ENCODE measurements around the gene PDIA2. TPM values are rescaled to one million over a fixed set of nuclear protein-coding genes. Genes with fewer than 3 reads are reported as not detected.

Gene PDIA2
- total RNA-seq, 2 experiments from 2014 or later, result not detected

DNA sequence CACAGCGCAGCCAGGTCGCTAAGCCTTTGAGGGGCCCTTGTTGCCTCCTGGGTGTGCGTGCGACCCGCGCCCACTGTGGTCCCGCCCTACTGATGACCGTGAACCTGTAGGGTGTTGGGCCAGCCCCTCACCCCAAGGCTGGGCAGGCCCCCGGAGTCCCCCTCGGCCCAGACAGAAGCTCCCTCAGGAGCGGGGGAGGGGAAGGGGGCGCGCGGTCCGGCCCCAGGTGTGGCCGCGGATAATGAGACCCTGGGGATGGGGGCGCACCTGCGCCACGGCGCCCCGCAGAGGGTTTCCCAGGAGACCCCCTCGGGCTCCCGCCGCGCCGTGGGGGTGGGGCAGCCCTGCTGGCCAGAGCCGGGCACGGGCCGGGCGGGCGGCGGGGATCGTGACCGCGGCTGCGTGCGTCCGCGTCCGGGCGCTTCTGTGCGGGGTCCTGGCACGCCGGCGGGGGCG lies 2.9 kb upstream of the PDIA2 start:
- Mint-ChIP-seq H3K27ac (no peak overlapping the region), H3K4me1 (peaks cover 6% of the 10 kb centered on the region), H3K9me3 (ENCODE audit: low read depth) (no peaks in the 10 kb centered on the region), H3K4me3 (no peak overlapping the region), H3K27me3 (peaks cover 31% of the 10 kb centered on the region), H3K36me3 (no peaks in the 10 kb centered on the region)
- DNase-seq (no peak), ATAC-seq (no peak)
- CTCF ChIA-PET, result no interaction called here

DNA sequence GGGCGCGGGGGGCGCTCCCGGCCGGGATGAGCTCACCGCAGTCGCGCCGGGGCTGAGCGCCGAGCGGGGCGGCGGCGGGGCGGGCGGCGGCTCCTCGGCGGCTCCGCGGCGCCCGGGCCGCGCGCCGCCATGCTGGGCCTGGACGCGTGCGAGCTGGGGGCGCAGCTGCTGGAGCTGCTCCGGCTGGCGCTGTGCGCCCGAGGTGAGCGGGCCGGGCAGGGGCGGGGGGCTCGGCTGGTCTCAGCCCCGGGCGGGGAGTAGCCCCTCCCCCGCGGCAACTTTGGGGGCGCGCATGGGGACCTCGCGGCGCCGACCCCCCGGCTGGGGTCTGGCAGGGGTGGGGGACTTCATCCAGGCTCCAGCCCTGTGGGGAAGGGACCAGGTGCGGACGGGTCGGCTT lies 2.4 kb upstream of the PDIA2 start, which contains the start of gene ARHGDIG:
TSS of gene ARHGDIG (plus strand) at position 40 of the 400 bp plus-strand sequence. CDS start at position 130, 90 bp downstream.
- no peak for DNase-seq
- Mint-ChIP-seq H3K27me3 (peaks cover 28% of the 10 kb centered on the region), H3K4me3 (no peak within 1 kb of the TSS), H3K36me3 (no peaks in the 10 kb centered on the region), H3K9me3 (ENCODE audit: low read depth) (no peaks in the 10 kb centered on the region), H3K27ac (no peak within 1 kb of the TSS), H3K4me1 (peaks cover 6% of the 10 kb centered on the region)
- CTCF ChIA-PET, result no interaction called here
- ATAC-seq, result no peak

DNA sequence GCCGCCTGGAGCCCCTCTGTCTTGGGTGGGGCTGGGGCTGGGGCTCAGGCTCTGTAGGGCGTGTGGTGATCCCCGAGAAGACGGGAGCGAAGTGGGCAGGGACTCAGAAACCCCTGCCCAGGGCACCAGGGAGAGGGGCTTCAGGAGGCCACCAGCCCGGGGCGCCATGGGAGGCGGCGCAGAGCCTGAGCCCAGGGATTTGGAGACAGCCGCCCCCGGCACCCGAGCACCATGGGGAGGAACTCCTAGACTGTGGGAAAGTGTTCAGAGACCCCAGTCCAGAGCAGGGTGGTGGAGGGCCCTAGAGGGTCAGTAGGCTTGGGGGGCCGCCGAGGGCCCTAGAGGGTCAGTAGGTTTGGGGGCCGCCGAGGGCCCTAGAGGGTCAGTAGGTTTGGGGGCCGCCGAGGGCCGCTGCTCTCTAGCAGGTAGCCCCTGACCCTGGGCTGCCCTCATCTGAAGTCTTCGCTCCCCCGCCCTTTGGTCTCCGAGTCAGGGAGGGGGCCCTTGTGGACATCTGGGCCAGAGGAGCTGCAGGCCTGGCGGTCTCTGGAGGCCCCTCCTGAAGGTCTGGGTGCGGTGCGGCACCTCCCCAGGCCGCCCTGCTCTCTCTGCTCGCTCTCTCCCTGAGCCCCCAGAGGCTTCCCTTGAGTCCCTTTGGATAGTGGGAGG lies 1.8 kb upstream of the PDIA2 start:
- Mint-ChIP-seq H3K27me3 (peaks cover 27% of the 10 kb centered on the region), H3K4me3 (no peak overlapping the region), H3K27ac (no peak overlapping the region), H3K36me3 (no peaks in the 10 kb centered on the region), H3K9me3 (ENCODE audit: low read depth) (no peaks in the 10 kb centered on the region), H3K4me1 (peaks cover 6% of the 10 kb centered on the region)
- no peak for DNase-seq
- CTCF ChIA-PET, result no interaction called here
- ATAC-seq, result no peak

DNA sequence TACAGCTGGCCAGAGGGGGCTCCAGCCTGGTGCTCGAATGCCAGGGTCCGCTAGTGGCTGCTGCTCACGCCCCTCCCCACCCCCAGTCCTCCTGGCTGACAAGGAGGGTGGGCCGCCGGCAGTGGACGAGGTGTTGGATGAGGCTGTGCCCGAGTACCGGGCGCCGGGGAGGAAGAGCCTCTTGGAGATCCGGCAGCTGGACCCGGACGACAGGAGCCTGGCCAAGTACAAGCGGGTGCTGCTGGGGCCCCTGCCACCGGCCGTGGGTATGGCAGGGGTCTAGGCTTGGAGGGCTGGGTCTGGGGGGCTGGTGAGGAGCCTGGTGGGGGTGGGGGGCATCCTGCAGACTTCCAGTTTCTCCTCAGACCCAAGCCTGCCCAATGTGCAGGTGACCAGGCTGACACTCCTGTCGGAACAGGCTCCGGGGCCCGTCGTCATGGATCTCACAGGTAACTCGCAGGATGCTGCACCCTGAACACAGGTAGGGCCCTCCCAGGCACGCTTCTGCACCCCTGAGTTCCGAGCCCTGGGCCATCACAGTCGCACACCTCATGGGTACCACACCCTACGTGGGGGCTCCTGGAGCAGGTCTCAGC lies 1.2 kb upstream of the PDIA2 start:
- ATAC-seq, result no peak
- Mint-ChIP-seq H3K4me1 (peaks cover 6% of the 10 kb centered on the region), H3K36me3 (no peaks in the 10 kb centered on the region), H3K4me3 (no peak overlapping the region), H3K27ac (no peak overlapping the region), H3K27me3 (peaks cover 21% of the 10 kb centered on the region), H3K9me3 (ENCODE audit: low read depth) (no peaks in the 10 kb centered on the region)
- no peak for DNase-seq
- CTCF ChIA-PET, result interaction anchor here (0.6 kb wide), 1 partner anchor 219 kb away, joined by 6 read pairs; no protein-coding TSS in a partner anchor

DNA sequence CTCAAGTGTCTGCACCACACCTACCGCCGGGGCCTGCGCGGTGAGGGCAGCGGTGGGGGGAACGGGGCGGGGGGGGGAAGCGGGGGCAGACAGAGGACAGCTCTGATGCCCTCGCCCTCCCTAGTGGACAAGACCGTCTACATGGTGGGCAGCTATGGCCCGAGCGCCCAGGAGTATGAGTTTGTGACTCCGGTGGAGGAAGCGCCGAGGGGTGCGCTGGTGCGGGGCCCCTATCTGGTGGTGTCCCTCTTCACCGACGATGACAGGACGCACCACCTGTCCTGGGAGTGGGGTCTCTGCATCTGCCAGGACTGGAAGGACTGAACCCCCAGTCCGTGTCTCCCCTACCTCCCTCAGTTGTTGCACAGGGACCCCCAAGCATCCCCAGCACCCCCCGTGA lies 473 bp upstream of the PDIA2 start:
- Mint-ChIP-seq H3K9me3 (ENCODE audit: low read depth) (no peaks in the 10 kb centered on the region), H3K27me3 (peaks cover 15% of the 10 kb centered on the region)

DNA sequence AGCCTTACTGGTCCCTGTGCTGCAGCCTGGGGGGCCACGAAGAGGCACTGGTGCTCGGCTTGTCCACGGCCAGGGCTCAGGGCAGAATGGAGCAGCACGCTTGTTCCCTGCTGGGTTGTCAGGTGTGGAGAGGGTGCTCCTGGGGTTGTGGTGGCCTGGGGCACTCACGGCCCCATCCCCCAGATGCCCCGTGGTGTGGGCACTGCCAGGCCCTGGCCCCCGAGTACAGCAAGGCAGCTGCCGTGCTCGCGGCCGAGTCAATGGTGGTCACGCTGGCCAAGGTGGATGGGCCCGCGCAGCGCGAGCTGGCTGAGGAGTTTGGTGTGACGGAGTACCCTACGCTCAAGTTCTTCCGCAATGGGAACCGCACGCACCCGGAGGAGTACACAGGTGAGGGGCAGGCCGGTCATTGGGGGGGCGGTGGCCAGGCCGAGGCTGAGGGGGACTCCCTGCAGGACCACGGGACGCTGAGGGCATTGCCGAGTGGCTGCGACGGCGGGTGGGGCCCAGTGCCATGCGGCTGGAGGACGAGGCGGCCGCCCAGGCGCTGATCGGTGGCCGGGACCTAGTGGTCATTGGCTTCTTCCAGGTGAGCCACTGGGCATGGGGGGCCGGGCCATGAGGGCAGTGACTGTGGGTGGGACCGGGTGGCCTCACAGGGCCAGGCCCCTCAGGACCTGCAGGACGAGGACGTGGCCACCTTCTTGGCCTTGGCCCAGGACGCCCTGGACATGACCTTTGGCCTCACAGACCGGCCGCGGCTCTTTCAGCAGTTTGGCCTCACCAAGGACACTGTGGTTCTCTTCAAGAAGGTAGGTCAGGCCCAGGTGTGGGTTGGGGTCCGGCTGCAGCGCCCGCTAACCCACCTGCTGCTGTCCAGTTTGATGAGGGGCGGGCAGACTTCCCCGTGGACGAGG lies 1.5 kb downstream of the PDIA2 start:
- Mint-ChIP-seq H3K4me1 (no peaks in the 10 kb centered on the region), H3K4me3 (no peak overlapping the region), H3K9me3 (ENCODE audit: low read depth) (no peaks in the 10 kb centered on the region), H3K27me3 (peaks cover 2% of the 10 kb centered on the region), H3K27ac (no peak overlapping the region), H3K36me3 (peaks cover 3% of the 10 kb centered on the region)
- ATAC-seq (no peak), DNase-seq (no peak)
- CTCF ChIA-PET, result interaction anchor here (1.1 kb wide), 1 partner anchor 177 kb away, joined by 3 read pairs; no protein-coding TSS in a partner anchor

More for the DNA sequence above, 473 bp upstream of the PDIA2 start:
- no peaks in the 10 kb centered on the region for H3K36me3 Mint-ChIP-seq
- peaks cover 6% of the 10 kb centered on the region for H3K4me1 Mint-ChIP-seq
- ATAC-seq (no peak), DNase-seq (no peak)
- H3K4me3 Mint-ChIP-seq, result no peak overlapping the region
- H3K27ac Mint-ChIP-seq, result no peak overlapping the region
- CTCF ChIA-PET, result no interaction called here

DNA sequence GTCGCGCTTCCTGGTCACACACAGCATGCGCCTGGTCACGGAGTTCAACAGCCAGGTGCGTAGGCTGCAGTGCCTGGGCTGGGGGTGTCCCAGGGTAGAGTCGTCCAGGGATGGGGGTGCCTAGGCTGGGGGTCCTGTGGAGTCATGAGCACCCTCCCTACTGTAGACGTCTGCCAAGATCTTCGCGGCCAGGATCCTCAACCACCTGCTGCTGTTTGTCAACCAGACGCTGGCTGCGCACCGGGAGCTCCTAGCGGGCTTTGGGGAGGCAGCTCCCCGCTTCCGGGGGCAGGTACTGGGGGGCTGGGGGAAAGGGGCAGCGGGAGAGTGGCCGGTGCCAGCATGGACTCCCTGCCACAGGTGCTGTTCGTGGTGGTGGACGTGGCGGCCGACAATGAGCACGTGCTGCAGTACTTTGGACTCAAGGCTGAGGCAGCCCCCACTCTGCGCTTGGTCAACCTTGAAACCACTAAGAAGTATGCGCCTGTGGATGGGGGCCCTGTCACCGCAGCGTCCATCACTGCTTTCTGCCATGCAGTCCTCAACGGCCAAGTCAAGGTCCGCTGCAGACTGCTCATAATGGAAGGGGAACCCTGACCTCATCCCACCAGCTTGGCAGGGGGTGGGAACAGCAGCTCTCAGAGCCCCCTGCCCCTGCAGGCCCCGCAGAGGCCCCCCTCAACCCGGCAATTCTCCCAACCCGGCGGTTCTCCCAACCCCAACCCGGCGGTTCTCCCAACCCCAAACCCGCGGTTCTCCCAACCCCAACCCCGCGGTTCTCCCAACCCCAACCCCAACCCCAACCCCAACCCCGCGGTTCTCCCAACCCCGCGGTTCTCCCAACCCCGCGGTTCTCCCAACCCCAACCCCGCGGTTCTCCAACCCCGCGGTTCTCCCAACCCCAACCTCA lies 2.4 kb downstream of the PDIA2 start:
- Mint-ChIP-seq H3K4me3 (no peak overlapping the region), H3K9me3 (ENCODE audit: low read depth) (no peaks in the 10 kb centered on the region), H3K36me3 (peaks cover 3% of the 10 kb centered on the region), H3K4me1 (no peaks in the 10 kb centered on the region), H3K27ac (no peak overlapping the region), H3K27me3 (peaks cover 2% of the 10 kb centered on the region)
- ATAC-seq (no peak), DNase-seq (no peak)
- CTCF ChIA-PET, result no interaction called here

DNA sequence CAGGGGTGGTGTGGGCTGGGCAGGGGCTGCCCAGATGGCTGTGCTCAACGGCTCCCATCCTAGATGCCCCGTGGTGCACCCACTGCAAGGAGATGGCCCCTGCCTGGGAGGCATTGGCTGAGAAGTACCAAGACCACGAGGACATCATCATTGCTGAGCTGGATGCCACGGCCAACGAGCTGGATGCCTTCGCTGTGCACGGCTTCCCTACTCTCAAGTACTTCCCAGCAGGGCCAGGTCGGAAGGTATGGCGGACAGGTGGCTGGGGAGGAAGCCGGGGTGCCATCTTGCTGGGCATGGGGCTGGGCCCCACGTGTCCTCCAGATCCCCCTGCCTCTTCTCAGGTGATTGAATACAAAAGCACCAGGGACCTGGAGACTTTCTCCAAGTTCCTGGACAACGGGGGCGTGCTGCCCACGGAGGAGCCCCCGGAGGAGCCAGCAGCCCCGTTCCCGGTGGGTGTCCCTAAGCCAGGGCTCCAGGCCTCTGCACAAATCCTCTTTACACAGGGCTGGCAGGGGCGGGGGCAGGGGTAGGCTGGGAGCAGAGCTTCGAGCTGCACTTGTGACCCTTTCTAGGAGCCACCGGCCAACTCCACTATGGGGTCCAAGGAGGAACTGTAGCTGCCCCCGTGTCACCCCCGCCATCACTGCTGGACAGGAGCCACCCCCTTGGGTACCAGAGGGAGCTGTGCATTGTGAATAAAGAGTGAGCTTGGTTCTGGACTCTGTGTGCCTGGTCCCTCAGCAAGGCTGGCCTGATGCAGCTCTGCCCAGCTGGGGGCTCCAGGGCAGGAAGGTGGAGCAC lies 3.7 kb downstream of the PDIA2 start:
- Mint-ChIP-seq H3K9me3 (ENCODE audit: low read depth) (no peaks in the 10 kb centered on the region), H3K27ac (no peak overlapping the region), H3K27me3 (no peaks in the 10 kb centered on the region), H3K36me3 (peaks cover 3% of the 10 kb centered on the region), H3K4me1 (no peaks in the 10 kb centered on the region), H3K4me3 (no peak overlapping the region)
- CTCF ChIA-PET, result interaction anchor here (0.5 to 0.6 kb wide), 2 partner anchors 8 to 1418 kb away, joined by 3 to 4 read pairs; no protein-coding TSS in a partner anchor
- ATAC-seq (no peak), DNase-seq (no peak)

DNA sequence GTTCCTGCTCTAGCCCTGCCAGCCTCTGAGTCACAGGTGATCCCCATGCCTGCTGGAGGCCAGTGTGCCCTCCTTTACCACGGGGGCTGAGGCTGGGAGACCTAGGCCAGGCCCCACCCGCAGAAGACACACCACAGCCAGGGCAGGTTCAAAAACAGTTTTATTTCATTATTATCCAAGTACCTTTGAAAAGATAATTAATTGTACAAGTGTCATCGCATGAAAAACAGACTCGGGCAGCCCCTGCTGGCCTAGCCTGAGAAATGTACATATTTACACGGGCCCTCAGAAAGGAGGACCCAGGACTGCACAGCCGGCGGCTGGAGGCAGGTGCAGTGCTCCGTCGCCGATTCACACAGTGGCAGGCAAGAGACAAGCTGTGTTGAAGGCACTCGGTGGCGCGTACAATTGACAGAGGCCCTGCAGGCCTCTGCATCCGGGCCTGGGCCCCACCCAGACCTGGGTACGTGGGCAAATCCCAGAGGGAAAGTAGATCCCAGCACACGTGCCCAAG lies 4.4 kb downstream of the PDIA2 start:
- no peak overlapping the region for H3K27ac Mint-ChIP-seq
- no peak overlapping the region for H3K4me3 Mint-ChIP-seq
- H3K36me3 Mint-ChIP-seq, result peaks cover 3% of the 10 kb centered on the region
- H3K4me1 Mint-ChIP-seq, result no peaks in the 10 kb centered on the region
- CTCF ChIA-PET, result interaction anchor here (0.6 kb wide), 1 partner anchor 1418 kb away, joined by 4 read pairs; no protein-coding TSS in a partner anchor
- no peaks in the 10 kb centered on the region for H3K9me3 Mint-ChIP-seq (ENCODE audit: low read depth)
- DNase-seq (no peak), ATAC-seq (no peak)
- no peaks in the 10 kb centered on the region for H3K27me3 Mint-ChIP-seq

DNA sequence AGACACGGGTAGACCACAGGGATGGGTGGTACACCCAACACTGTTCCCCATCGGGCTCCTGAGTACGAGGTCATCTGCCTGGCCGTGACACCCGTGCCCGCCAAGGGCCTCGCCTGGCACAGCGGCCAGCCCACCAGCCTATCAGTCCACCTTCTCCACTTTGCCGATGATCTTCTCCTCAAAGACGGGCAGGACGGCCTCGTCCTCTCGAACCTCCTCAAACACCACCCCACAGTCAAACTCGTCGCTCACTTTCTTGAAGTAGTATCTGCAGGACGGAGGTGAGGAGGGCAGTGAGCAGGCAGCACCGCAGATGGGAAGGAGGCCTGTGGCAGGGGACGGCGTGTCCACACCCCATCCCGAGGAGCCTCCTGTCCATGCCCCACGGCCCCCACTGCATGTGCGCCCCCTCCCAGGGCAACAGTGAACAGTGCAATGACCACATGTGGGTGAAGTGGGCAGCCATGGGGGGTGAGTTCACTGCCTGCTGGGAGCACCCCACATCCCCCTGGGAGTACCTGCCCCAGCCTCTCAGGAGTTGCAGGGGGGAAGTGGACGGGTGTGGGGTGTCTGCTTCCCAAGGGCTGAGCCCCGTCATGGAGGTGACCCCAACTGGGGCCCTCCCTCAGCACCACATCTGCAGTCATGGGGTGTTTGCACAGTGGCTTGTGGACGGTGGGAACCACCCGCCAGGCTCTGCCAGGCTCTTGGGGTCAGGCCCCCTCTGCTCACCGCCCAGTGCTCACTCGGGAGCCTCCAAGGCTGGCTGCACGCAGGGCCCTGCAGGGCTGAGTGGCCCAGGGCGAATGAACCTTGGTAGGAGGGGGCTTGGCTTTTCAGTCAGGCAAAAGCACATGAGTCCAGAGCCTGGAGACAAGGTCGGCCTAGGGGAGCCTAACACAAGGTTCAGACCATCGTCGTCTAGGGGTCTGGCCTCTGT lies 5.3 kb downstream of the PDIA2 start:
- H3K4me3 Mint-ChIP-seq, result no peak overlapping the region
- H3K27ac Mint-ChIP-seq, result no peak overlapping the region
- H3K9me3 Mint-ChIP-seq (ENCODE audit: low read depth), result no peaks in the 10 kb centered on the region
- H3K27me3 Mint-ChIP-seq, result no peaks in the 10 kb centered on the region
- no peaks in the 10 kb centered on the region for H3K4me1 Mint-ChIP-seq
- DNase-seq (no peak), ATAC-seq (no peak)
- CTCF ChIA-PET, result no interaction called here
- peaks cover 3% of the 10 kb centered on the region for H3K36me3 Mint-ChIP-seq

DNA sequence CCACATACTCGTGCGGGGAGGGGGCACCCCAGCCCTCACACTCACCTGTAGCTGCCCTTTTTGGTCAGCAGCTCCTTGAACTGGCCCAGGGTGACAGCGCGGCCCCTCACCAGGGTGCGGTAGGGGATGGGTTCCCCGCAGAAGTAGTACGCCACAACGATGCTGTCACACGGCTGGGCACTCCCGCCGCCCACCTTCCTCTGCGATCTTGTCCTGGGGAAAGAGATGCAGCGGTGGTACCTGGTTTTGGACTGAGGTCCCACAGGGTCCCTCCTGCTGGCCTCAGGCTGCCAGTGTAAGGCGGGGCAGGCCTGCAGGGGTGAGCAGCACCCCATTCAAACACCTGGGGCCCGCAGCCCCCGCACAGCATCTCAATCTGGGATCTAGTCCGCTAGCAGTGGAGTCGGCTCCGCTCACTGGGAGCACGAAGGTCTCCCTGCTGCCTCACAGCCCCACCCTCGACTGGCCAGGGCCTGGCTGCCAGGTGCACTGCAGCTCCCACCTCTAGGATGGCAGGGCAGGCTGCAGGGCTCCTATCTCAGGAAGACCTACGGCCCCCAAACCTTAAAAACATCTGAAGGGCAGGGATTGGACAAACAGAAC lies 6.5 kb downstream of the PDIA2 start:
- no peak overlapping the region for H3K27ac Mint-ChIP-seq

More for the DNA sequence above, 6.5 kb downstream of the PDIA2 start:
- Mint-ChIP-seq H3K9me3 (ENCODE audit: low read depth) (no peaks in the 10 kb centered on the region), H3K36me3 (peaks cover 3% of the 10 kb centered on the region), H3K4me3 (no peak overlapping the region), H3K27me3 (no peaks in the 10 kb centered on the region), H3K4me1 (no peaks in the 10 kb centered on the region)
- DNase-seq (no peak), ATAC-seq (no peak)
- CTCF ChIA-PET, result no interaction called here
